A549 (cell line): ENCODE results near the gene CBFA2T3.

Source experiments
- CTCF ChIP-seq: fragments of >200 bp; sonication (Bioruptor Twin); formaldehyde crosslinking; IDR thresholded peaks from 3 replicates; pipeline ENCODE4 v1.5.1; 2016
- MAX ChIP-seq: IDR thresholded peaks from 2 replicates; pipeline ENCODE4 v1.6.1; 2012

- TF ChIP-seq CTCF, result no peak
- no peak for TF ChIP-seq MAX
Observed at GRCh38 chr16:89017543-89018281, 40.7 kb upstream of the CBFA2T3 start.
